ENCODE data around the gene CHRM2.
"Not testable (repeated sequence)": the region's sequence is repeated elsewhere in the genome, so short reads cannot be mapped to it uniquely, and the experiment has no call there.

Gene CHRM2

GRCh38 chr7:136868496-136869000, at the start of gene CHRM2:
CHRM2 (plus strand) TSS chr7:136868652; CDS start chr7:137014866, 146,214 bp downstream.
- no peak for DNase-seq

GRCh38 chr7:136831398-136831797, 37.1 kb upstream of the CHRM2 start:
- not testable (repeated sequence) for DNase-seq

DNA sequence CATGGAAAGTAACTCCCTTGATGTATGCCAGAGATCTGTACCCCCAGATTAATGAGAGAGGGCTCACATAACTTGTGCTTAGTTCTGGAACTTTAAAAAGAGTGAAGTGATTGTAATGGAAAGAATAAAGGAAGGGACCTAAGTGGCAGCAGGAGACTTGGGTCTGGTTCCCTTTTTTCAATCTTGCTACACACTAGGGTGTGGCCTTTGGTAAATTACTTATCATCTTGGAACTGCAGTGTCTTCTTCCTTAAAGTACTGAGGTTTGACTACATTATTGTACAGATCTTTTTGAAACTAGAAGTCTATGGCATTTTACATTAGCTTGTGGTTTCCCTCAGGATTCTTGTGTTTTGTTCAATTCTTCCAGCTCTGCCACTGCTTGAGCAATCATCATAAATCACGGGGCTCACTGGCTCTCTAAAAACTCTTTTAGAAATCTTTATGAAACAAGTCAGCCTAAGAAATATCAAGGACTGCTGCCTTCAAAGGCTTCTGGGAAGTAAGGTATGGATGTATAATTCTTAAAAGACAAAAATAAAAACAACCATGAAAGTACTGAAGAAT, 22.5 kb upstream of the CHRM2 start:
- DNase-seq = no peak

DNA sequence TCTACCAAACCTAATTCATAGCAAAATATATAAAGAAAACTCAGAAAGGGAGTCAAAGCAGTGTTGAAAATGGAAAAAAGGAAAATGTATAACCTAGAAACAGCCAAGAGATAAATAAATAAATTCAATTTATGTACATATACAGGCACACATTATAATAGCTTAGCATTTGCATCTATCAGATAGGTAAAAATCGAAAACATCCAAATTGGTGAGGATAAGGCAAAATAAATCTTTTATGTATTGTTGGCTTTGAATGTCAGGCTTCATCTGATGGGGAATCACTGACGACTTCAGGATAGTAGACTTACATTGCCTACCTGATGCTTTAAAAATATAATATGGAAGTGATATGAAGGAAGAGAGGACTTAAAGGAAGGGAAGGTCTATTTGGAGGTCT, 20.6 kb upstream of the CHRM2 start:
- no peak for DNase-seq

DNA sequence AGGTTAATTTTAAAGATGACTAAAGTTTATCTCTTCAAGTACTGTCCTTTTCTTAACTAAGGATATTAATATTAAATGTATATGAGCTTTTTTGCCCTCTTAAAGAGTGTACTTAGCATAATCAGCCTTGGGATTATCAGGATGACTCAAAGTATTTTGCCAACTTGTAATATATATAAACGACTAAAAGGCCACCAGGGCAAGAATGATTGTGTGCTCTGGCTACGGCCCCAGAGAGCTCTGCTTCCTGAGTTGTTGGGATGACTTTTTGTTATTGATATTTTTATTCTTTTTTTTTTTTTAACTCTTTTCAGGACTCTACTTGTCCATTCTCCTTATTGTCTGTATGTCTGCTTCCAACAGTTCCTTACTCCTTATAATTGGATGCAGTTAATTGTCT, 14.8 kb upstream of the CHRM2 start:
- no peak for DNase-seq

GRCh38 chr7:136857573-136857972, 10.9 kb upstream of the CHRM2 start:
- no peak for DNase-seq

DNA sequence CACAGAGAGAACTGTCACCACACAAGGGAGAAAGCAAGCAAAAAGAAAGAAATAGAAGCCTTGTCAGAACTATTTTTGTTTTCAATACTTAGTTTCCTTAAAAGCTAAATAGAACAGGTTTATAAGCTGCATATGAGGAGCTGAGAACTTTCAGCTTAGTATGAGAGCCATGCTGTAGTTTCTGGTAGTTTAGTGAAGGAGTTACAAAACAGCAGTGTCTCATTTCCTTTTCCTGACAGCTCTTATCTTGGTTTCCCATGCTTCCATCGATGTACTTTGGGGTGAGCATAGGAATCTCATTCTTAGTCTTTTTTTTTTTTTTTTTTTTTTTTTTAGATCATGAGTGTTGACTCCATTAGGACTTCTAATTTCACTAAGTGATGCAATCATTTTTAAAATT, 8.6 kb upstream of the CHRM2 start:
- no peak for DNase-seq

- DNase-seq = no peak
Measured at GRCh38 chr7:136865236-136865635, 3.2 kb upstream of the CHRM2 start.

- no peak for DNase-seq
Measured at GRCh38 chr7:136865777-136866176, 2.7 kb upstream of the CHRM2 start.

GRCh38 chr7:136869001-136869961, 829 bp downstream of the CHRM2 start:
- peak; percentile 51 for DNase-seq

- no peak for DNase-seq
Measured at GRCh38 chr7:136869991-136870865, 1.8 kb downstream of the CHRM2 start.

GRCh38 chr7:136870866-136871487, 2.5 kb downstream of the CHRM2 start:
- no peak for DNase-seq

DNA sequence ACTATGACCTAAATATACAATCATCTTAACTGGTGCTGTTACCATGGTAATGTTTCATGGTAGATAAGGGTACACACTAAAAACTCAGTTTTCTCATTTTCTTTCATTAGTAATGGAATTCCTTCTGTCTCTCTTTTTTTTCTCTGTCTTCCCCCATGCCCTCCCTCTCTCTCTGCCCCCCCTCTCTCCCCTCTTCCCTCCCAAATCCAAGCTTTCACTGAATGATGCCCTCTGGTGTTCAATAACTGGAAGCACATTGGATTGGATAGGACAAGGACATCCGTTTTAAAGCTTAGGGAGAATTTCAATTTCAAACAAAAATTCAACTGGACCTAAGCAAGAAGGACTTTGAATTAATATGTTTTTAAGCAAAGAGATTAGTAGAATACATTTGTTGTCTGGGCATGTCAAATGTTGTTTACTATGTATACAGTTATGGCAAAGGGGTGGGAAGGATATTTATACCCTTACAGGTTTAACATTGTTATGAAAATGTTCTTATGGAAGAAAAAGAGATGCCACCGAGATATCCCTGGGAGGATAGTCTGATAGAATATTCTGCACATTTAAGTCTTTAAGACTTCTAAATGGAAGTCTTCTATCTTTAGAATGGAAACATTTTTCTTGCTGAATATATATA, 6.1 kb downstream of the CHRM2 start:
- no peak for DNase-seq

DNA sequence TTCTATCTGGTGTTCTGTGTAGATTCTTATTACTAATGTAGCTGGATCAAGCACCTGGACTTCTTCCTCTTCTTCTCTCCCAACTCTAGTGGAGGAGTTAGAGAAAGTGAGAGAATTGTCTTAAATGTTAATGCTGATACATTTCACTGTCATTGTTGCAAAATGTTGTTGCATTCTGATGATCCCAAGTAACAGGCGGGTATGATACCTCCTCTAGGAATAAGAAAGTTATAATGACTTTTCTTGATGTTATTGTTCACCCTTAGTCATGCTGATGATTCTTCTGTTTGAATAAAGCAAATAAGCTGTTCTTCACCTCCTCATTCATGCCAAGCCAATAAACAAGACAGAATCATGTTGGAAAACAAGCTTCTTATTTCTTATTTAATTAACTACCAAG, 9.1 kb downstream of the CHRM2 start:
- no peak for DNase-seq

DNA sequence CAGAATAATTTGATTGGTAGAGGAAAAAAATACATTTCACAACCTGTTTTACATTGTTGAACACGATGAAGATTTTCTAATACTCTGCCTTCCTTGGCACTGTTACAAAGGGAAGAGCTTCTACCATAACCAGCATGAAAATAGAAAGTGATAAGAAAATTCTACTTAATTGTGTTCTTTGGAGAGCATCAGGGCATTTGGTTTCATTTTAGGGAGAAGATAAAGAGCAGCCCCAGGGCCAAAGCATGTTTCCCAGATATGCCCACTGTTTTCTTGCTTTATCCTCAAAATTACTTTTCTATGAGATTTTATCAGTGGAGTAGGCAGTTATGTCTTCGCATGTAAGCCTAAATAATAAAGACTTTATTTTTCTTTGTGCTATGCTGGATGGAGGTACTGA, 9.5 kb downstream of the CHRM2 start:
- DNase-seq = no peak

- DNase-seq = no peak
Measured at GRCh38 chr7:136878878-136879277, 10.4 kb downstream of the CHRM2 start.

- DNase-seq = no peak
Measured at GRCh38 chr7:136883046-136883445, 14.6 kb downstream of the CHRM2 start.

GRCh38 chr7:136884492-136884891, 16.0 kb downstream of the CHRM2 start:
- DNase-seq = no peak

GRCh38 chr7:136887317-136887716, 18.9 kb downstream of the CHRM2 start:
- DNase-seq = no peak

GRCh38 chr7:136890399-136890798, 21.9 kb downstream of the CHRM2 start:
- DNase-seq = no peak

DNA sequence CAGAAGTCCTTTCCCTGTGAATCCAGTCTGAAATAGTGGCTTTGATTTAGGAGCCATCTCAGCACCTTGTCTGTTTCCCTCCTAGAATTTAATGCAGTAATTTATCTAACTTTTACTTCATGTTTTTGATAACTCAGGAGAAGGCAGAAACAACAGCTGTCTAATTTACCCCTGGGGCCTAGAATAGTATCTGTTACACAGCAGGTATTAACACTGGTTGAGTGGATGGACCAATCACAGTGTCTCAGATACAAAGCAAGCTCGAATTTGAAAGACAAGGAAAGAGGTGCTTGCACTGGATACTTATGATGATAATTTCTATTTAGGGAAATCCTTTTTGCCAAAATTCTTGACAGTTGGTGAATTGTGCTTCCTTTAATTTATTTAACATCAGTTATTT, 23.4 kb downstream of the CHRM2 start:
- DNase-seq = no peak

DNA sequence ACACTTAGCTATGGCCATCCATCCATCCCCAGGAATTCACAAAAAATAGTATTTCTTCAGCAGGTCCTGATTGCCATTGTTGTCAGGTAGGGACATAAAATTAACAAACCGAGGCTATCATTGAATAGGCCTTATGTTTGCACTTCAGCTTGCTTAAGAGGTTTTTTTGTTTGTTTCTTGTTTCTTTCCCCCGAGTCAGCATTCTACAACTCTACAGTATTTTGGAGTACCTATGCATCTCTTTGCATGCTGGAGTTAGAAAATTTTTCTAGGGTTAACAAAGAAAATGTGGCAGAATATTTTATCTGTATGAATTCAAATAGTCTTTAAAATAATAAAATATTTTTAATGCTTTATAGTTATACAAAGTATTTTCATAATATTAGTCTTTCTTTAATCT, 26.3 kb downstream of the CHRM2 start:
- no peak for DNase-seq

Measured in activated effector memory CD4-positive, alpha-beta T cell treated with anti-CD3 and anti-CD28 coated beads, Interleukin-2, amount 50 U/mL, for 16 hours (primary cell).